Measurements from ENCODE around the gene CHSY1.

CHSY1 gene

DNA sequence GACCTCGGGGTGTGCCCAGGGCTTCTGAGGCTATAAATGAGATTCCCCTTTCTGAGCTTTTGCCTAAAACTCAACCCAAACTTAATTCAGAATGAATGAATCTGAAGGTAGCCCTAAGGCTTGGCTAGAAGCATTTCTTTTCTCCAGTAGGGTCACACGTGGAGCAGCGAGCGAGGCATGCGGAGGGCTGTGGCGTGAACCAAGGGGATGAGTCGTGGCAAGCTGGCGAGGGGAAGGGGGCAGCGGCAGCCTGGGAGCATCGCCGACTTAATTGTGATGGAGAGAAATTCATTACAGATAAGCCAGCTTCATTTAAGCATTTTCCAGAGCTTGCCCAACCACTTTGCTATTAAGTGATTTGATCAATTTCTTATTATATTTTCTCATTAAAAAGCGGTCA, 79.9 kb downstream of the CHSY1 start:
- DNase-seq (ENCODE audit: low read depth in 2 of 2): no peak

GRCh38 chr15:101170568-101171350, 81.1 kb downstream of the CHSY1 start:
- no peak for DNase-seq (ENCODE audit: low read depth in 2 of 2)

- no peak for DNase-seq (ENCODE audit: low read depth in 2 of 2)
Observed at GRCh38 chr15:101169495-101170071, 82.3 kb downstream of the CHSY1 start.

- DNase-seq (ENCODE audit: low read depth in 2 of 2): no peak
Observed at GRCh38 chr15:101168898-101169494, 82.9 kb downstream of the CHSY1 start.

- no peak for DNase-seq (ENCODE audit: low read depth in 2 of 2)
Observed at GRCh38 chr15:101168463-101168824, 83.4 kb downstream of the CHSY1 start.

DNA sequence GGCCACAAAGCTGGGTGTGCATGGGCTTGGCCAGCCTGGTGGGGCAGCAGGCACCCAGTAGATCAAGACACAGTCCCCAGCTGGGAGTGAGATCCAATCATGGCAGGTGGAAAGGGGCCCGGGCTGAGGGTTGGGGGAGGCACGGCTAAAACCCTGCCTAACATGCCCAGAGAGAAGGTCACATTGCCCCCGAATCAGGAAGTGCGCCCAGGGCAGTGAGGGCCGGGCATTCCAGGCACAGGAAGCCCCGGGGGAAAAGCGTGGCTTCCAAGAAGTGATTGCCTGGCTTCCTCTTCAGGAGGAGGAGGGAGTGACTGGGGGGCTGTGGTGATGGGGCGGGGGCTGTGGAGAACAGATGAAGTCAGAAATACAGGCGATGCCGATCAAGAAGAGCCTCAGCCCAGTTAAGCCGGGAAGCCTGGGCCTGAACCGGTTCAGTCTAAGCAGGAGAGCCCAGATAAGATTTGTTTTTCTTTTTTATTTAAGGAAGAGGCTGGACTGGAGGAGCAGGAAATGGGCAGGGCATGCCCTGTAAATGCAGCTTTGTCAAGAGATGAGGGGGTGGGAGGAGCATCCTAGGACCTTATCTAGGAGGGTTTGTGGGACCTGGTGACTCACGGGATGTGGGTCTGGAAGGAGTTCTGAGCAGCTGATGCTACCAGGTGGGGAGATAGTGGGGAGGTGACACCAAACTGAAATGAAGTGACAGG, 83.9 kb downstream of the CHSY1 start:
- no peak for DNase-seq (ENCODE audit: low read depth in 2 of 2)

GRCh38 chr15:101167411-101167752, 84.5 kb downstream of the CHSY1 start:
- DNase-seq (ENCODE audit: low read depth in 2 of 2): no peak

GRCh38 chr15:101165905-101166471, 85.9 kb downstream of the CHSY1 start:
- no peak for DNase-seq (ENCODE audit: low read depth in 2 of 2)

DNA sequence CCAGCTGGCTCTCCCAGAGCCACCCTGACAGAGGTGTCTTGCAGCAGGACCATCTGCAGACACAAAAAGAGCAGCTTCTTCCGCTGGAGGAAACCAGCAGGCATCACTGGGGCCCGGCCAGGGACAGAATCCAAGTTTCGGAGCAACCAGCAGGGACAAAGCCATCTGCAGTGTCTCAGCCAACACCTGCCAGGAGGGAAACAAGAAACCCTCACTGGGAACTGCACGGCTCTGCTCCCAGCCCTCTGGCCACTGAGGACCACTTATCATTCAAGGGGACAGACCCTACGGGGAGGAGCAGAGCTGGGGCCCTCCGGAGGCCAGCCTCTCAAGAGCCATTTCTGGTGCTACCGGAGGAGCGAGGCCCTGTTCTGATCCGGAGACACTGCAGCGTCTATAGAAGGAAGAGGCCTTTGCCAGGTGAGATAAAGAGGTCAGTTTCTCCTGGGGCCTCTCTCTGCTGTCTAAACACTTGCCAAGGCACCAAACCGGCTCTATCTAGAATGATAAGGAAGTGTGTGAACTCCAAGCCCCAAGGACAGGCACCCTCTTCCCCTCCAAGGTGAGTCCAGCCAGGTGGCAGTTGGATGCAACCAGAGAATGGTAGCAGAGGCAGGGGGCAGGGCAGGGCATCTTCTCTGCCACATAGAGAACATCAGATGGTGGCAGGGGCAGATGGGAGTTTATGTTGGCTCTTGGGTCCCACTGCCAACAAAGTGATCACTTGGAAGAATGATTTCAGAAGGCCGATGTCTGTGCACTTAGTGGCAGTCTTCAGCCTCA, 89.0 kb downstream of the CHSY1 start:
- no peak for DNase-seq (ENCODE audit: low read depth in 2 of 2)

GRCh38 chr15:101161656-101162055, 90.2 kb downstream of the CHSY1 start:
- DNase-seq (ENCODE audit: low read depth in 2 of 2): no peak

- DNase-seq (ENCODE audit: low read depth in 2 of 2): no peak
Observed at GRCh38 chr15:101159936-101160815, 91.7 kb downstream of the CHSY1 start.

DNA sequence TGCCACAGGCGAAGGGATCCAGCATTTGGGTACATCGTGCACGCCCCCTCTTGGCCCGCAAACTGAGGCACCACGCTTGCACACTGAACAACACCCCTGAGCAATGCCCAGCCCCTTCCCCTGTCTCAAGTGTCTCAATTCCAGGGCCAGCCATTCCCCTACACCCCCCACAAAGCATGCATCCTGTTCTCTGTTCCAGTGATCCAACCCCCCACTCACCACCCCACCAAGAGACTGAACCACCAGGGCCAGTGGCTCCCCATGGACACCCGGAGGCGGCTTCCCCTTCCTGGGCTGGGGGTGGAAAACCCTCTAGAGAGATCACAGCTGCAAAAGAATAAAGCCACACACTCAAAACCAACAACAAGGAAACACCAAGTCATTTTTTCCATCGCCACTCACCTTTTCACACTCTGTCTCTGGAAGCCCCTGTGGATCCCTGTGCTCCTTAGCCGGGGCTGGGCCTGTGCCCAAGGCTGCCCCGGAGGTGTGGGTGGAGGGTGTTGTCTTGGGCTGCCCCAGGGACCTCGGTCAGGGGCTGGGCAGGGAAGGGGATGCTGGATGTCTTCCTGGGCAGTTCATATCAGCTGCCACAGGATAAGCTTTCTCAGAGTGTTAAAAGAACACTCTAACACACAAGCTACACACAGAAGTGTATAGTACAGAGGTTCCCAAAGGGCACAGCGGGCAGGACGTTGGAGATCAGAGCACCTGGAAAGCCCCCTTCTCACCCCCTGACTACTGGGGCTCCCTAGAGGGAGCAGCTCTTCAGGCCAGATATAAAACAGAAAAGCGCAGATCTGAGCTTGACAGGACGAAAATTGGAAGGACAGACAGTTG, 92.5 kb downstream of the CHSY1 start:
- no peak for DNase-seq (ENCODE audit: low read depth in 2 of 2)

DNA sequence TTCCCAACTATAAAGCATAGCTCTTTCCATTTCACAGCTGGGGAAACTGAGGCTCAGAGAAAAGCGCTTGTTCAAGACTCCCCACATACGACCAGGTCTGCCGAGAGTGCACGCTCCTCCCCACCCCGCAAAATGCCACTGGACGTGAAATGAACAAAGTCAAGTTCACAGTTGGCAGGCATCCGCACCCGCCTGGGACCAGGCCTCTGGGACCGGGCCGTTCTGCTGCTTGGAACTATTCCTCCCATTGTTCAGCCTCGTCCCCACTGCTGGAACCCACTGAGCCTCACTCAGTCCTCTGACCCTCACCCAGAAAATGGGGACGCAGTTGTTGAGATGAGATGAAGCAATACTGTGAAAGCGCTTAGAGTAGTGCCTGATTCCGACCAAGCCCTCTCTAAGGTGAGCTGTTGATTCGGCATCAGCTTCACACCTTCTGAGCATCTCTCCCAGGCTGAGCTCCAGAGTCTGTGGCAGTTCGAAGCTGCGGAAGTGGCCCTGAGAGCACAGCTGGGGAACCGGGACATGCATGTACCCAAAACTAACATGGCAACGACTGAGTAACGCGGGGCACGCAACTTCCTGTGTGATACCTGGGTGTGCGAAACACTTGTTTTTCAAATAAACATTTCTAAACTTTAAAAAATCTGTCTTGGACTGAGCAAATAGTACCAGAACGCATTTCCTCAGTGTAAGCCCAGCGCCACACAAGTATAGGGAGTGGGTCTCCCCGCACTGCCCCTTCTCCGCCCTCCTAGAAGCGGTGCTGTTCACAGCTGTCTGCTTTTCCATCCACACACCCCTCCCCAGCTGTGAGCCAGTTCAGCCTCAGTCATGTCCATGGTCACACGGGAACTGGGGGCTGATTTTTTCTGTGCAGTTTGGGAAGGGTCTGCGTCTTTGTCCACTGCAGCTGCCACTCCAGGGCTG, 93.4 kb downstream of the CHSY1 start:
- no peak for DNase-seq (ENCODE audit: low read depth in 2 of 2)

DNA sequence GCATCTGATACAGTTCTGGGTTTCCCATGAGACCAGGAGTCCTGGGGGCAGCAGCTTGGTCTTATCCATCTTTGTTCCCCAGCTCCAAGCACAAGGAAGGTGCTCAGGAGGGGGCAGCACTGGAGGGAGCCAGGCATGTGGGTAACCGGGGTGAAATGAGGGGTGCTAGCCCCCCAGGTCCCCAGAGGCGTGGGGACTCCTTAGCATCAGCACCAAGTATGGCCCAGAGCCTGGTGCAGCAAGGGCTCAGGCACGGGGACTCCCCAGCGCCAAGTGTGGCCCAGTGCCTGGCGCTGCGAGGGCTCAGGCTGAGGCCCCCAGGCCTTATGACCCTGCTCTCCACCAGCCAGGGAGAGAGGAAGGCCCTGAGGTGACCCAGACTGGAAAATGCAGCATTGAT, 94.1 kb downstream of the CHSY1 start:
- DNase-seq (ENCODE audit: low read depth in 2 of 2): no peak

GRCh38 chr15:101156509-101157159, 95.2 kb downstream of the CHSY1 start:
- no peak for DNase-seq (ENCODE audit: low read depth in 2 of 2)

GRCh38 chr15:101156061-101156460, 95.8 kb downstream of the CHSY1 start:
- no peak for DNase-seq (ENCODE audit: low read depth in 2 of 2)

DNA sequence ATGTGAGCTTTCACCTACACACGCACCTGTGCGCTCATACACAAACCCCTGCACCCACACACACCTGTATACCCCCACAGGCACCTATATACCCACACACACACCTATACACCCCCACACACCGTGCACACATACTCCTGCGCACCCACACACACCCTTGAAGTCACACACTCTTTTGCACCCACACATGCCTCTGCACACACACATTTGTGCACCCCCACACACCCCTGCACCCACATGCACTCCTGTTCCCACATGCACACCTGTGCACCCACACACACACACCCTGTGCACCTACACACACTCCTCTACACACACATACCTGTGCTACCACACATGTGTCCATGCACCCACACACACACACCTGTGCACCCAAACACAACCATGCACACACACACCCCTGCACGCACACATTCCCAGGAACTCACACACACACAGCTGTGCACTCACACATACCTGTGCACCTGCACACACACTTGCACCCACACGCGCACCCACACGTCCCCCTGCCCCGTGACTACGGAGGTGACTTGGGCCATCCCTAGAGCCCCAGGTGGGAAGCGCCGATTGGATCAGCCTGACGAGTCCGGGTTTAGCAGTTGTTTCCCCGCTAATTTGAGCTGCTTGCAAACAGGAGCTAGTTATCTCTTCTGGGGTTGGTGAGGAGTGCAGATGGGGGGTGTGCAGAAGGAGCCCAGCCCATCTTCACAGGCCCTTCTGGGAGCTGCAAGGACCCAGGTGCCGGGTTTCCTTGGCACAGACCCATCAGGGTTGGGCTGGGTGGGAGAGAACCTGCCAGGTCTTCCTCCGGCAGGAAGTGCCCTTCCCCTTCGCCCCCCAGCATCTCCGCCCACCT, 97.8 kb downstream of the CHSY1 start:
- DNase-seq (ENCODE audit: low read depth in 2 of 2): no peak

Measured in stimulated activated CD4-positive, alpha-beta T cell treated with anti-CD3 and anti-CD28 coated beads, Interleukin-1b, Interleukin-23, amount 100 ng/mL, for 1 hour (primary cell).